Ascending aorta (tissue), 2 donors: ENCODE data around the gene KIRREL3. TPM values are rescaled to one million over a fixed set of nuclear protein-coding genes. Genes with fewer than 3 reads are reported as not detected.

ENCODE experiments used
- DNase-seq, 2 donors: peaks; one replicate each; pipeline ENCODE4 v3.0.0-alpha.2; 2019; ENCODE audit warnings: low spot score in 2 of 2
- H3K27ac ChIP-seq, 2 donors: fragments of 200-600 bp; sonication (generic); one replicate each; pipeline ENCODE4 v1.5.1; 2016 to 2017; ENCODE audit warnings: mild to moderate bottlenecking in 1 of 2
- H3K27me3 ChIP-seq: fragments of 200-600 bp; sonication (generic); one replicate; pipeline ENCODE4 v1.5.1; 2017
- H3K36me3 ChIP-seq, 2 donors: fragments of 200-600 bp; sonication (generic); one replicate each; pipeline ENCODE4 v1.5.1; 2016
- H3K4me1 ChIP-seq, 2 donors: fragments of 200-600 bp; sonication (generic); one replicate each; pipeline ENCODE4 v1.5.1; 2016 to 2017; ENCODE audit warnings: mild to moderate bottlenecking in 1 of 2
- H3K4me3 ChIP-seq, 2 donors: fragments of 200-600 bp; sonication (generic); one replicate each; pipeline ENCODE4 v1.5.1; 2016 to 2017; ENCODE audit warnings: mild to moderate bottlenecking in 1 of 2
- H3K9me3 ChIP-seq, 2 donors: fragments of 200-600 bp; sonication (generic); one replicate each; pipeline ENCODE4 v1.5.1; 2016
- intact Hi-C: fragments of 100-400 bp; cut with DNase I; formaldehyde crosslinking; loops from one replicate; pipeline ENCODE4 v1.15.1; 2023
- total RNA-seq: library from RNA; depleted of rRNA; stranded (reverse); fragments of >200 nt; gene quantifications from one replicate; pipeline ENCODE4 v1.1.0, GENCODE V29; 2016
- TF ChIP-seq, protein P1 (sequence below), 3 experiments: fragments of 200-600 bp in 2 of 3; fragments of 450-650 bp in 1 of 3; sonication (generic) in 2 of 3; IDR thresholded peaks; one replicate each; pipeline ENCODE4 v1.5.1; 2016 to 2019; ENCODE audit warnings: antibody characterized with exemption in 3 of 3, mild to moderate bottlenecking in 1 of 3, moderate library complexity in 1 of 3

Gene KIRREL3
- total RNA-seq, 1 donor from 2014 or later = not detected

- Histone ChIP-seq H3K36me3 (no peaks in the 10 kb centered on the region), H3K9me3 (no peaks in the 10 kb centered on the region), H3K27me3 (no peaks in the 10 kb centered on the region), H3K4me3 (no peak overlapping the region), H3K27ac (no peak overlapping the region), H3K4me1 (no peaks in the 10 kb centered on the region)
- intact Hi-C loops = no loop called here
- no peak for DNase-seq
- TF ChIP-seq, protein P1, sequence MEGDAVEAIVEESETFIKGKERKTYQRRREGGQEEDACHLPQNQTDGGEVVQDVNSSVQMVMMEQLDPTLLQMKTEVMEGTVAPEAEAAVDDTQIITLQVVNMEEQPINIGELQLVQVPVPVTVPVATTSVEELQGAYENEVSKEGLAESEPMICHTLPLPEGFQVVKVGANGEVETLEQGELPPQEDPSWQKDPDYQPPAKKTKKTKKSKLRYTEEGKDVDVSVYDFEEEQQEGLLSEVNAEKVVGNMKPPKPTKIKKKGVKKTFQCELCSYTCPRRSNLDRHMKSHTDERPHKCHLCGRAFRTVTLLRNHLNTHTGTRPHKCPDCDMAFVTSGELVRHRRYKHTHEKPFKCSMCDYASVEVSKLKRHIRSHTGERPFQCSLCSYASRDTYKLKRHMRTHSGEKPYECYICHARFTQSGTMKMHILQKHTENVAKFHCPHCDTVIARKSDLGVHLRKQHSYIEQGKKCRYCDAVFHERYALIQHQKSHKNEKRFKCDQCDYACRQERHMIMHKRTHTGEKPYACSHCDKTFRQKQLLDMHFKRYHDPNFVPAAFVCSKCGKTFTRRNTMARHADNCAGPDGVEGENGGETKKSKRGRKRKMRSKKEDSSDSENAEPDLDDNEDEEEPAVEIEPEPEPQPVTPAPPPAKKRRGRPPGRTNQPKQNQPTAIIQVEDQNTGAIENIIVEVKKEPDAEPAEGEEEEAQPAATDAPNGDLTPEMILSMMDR (IDR thresholded peaks at IDR 0.05) = no peak
These were observed 158.6 kb downstream of the KIRREL3 start for GRCh38 chr11:126841999-126842398.

DNA sequence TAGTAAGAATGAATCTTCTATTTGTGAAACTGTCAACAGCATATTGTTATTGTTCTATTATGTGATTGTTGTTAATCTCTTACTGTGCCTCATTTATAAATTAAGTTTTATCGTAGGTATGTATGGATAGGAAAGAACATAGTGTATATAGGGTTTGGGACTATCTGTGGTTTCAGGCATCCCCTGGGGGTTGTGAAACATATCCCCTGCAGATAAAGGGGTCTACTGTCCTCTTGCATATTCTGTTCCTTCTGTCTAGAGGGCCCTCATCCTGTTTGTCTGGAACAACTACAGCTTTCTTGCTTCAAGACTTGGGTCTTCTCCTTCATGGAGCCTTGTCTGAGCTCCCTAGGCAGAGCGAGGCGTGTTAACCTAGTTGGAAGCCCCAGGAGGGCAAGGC is 159.6 kb downstream of the KIRREL3 start:
- no peak overlapping the region for H3K27ac ChIP-seq
- TF ChIP-seq, protein P1 (IDR thresholded peaks at IDR 0.05) = no peak
- H3K4me1 ChIP-seq = no peaks in the 10 kb centered on the region
- H3K4me3 ChIP-seq = no peak overlapping the region
- no peaks in the 10 kb centered on the region for H3K36me3 ChIP-seq
- intact Hi-C loops = no loop called here
- H3K9me3 ChIP-seq = no peaks in the 10 kb centered on the region
- no peak for DNase-seq
- no peaks in the 10 kb centered on the region for H3K27me3 ChIP-seq

DNA sequence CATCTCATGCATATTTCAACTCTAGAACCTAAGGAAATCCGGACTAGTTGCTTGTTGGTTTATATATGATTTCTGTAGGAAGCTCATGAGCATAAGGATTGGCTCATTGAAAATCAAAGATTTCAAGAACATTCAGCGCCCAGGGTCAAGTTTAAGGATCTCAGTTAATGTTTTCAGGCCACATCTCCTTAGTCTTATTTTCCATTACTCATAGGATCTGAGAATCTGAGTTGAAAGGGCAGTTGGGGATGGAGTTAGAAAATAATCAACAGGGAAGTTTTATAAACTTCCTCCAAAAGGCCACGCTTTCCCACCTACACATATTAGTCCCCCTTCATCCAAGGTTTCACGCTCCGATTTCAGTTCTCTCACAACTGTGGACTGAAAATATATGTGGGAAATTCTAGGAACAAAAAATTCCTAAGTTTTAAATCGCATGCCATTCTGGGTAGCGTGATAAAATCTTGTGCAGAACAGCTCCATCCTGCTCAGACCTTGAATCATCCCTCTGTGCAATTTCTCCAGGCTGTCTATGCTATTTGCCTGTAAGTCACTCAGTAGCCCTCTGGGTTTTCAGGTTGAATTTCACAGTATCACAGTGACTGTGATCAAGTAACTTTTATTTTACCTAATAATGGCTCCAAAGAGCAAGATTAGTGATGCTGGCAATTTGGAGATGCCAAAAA is 160.2 kb downstream of the KIRREL3 start:
- H3K9me3 ChIP-seq = no peaks in the 10 kb centered on the region
- intact Hi-C loops = no loop called here
- TF ChIP-seq, protein P1 (IDR thresholded peaks at IDR 0.05) = no peak
- no peaks in the 10 kb centered on the region for H3K4me1 ChIP-seq
- no peaks in the 10 kb centered on the region for H3K27me3 ChIP-seq
- no peak overlapping the region for H3K27ac ChIP-seq
- no peak for DNase-seq
- no peaks in the 10 kb centered on the region for H3K36me3 ChIP-seq
- no peak overlapping the region for H3K4me3 ChIP-seq

GRCh38 chr11:126839496-126839895 is 161.1 kb downstream of the KIRREL3 start:
- no peaks in the 10 kb centered on the region for H3K36me3 ChIP-seq
- no peak for DNase-seq
- no peaks in the 10 kb centered on the region for H3K27me3 ChIP-seq
- no peaks in the 10 kb centered on the region for H3K4me1 ChIP-seq
- no peaks in the 10 kb centered on the region for H3K9me3 ChIP-seq
- TF ChIP-seq, protein P1 (IDR thresholded peaks at IDR 0.05) = no peak
- no peak overlapping the region for H3K4me3 ChIP-seq
- H3K27ac ChIP-seq = no peak overlapping the region
- intact Hi-C loops = no loop called here

- intact Hi-C loops = no loop called here
- no peaks in the 10 kb centered on the region for H3K9me3 ChIP-seq
- H3K27me3 ChIP-seq = no peaks in the 10 kb centered on the region
- TF ChIP-seq, protein P1 (IDR thresholded peaks at IDR 0.05) = no peak
- no peak for DNase-seq
- H3K36me3 ChIP-seq = no peaks in the 10 kb centered on the region
- no peak overlapping the region for H3K4me3 ChIP-seq
- H3K4me1 ChIP-seq = no peaks in the 10 kb centered on the region
- H3K27ac ChIP-seq = no peak overlapping the region
These were observed 161.8 kb downstream of the KIRREL3 start for GRCh38 chr11:126838779-126839178.

GRCh38 chr11:126837581-126837980 is 163.0 kb downstream of the KIRREL3 start:
- Histone ChIP-seq H3K4me1 (no peaks in the 10 kb centered on the region), H3K27ac (no peak overlapping the region), H3K27me3 (no peaks in the 10 kb centered on the region), H3K36me3 (no peaks in the 10 kb centered on the region), H3K4me3 (no peak overlapping the region), H3K9me3 (no peaks in the 10 kb centered on the region)
- no peak for DNase-seq
- intact Hi-C loops = no loop called here
- TF ChIP-seq, protein P1 (IDR thresholded peaks at IDR 0.05) = no peak
